ENCODE data around the gene CNTNAP1.

Gene CNTNAP1

DNA sequence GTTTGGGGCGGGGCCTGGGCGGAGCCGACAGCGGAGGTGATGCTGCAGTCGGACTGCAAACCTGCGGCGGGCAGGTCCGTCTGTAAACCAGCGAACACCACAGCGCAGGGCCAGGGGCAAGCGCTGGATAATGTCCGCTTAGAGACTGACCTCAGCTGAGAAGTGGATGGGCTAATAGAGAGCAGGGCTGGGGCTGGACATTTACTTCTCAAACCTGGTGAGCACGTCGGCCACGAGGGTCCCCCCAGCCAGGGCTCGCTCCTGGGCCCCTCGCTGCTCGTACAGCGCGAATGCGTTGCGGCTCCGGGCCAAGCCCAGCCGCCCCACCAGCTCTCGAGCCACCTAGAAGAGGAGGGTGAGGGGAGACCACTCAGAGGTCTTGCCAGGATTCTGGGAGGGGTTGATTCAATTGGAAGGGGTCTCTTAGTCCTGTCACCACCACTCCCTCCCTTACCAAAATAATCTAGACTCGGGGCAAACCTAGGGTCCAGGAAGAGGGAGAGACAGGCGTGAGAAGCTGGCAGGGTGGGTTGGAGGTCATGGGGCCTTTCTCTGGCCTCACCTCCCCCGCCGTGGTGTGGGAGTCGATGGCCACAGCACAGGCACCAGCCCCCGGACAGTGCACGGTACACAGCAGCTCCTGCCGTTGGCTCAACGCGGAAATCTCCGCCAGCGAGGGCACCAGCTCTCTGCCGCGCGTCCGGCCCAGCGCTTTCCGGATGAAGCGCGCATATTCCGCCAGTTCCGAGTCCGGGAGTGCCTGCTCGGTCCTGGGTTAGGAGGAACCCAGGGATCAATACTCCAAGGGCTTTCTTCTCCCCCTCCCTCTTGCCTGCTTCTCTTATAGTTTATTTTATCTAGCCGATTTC, 11.3 kb upstream of the CNTNAP1 start:
- DNase-seq, result no peak

DNA sequence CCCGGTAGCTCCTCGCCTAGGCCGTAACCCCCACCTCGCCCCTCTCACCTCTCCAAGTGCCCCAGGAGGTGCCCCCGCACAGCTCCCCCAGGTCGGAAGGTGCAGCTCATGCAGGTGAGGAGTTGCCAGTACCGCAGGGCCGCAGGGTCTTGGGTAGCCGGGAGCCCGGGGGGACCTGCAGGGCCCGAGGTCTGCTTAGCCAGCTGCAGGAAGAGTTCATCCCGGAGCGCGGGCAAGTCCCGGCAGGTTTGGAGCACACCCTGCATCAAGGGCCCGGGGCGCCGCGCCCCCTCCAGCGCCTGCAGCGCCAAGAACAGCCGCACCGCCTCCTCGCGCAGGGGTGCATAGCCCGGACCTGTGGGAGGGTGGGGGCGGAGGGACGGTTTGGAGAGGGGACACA, 10.3 kb upstream of the CNTNAP1 start:
- no peak for DNase-seq

DNA sequence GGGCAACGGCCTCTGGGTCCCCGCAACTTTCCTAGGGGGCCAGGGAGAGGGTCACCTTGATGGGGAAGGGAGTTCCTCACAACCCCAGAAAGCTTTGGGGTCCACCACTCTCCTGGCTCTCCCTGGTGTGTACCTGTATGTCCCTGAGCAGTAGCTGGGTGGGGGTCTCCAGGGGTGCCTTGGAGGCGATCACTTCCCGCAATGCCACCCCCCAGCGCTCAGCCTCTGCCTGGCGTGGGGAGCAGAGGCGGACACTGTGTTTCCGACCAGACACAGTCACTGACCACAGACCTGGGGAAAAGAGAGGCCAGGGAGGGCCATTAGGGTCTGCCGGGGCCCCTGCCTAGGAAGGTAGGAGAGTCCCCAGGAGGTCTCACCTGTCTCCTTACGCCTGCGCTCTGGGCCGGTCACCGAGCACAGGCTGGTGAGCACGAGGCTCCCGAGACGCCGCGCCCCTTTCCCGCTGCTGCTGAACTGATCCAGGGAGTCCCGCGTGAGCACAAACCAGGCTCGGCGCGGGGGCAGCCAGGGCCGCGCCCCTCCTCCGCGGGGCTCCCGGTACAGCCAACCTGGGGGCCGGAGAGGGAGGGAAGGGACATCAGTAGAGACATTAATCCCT, 9.0 kb upstream of the CNTNAP1 start:
- DNase-seq, result no peak

DNA sequence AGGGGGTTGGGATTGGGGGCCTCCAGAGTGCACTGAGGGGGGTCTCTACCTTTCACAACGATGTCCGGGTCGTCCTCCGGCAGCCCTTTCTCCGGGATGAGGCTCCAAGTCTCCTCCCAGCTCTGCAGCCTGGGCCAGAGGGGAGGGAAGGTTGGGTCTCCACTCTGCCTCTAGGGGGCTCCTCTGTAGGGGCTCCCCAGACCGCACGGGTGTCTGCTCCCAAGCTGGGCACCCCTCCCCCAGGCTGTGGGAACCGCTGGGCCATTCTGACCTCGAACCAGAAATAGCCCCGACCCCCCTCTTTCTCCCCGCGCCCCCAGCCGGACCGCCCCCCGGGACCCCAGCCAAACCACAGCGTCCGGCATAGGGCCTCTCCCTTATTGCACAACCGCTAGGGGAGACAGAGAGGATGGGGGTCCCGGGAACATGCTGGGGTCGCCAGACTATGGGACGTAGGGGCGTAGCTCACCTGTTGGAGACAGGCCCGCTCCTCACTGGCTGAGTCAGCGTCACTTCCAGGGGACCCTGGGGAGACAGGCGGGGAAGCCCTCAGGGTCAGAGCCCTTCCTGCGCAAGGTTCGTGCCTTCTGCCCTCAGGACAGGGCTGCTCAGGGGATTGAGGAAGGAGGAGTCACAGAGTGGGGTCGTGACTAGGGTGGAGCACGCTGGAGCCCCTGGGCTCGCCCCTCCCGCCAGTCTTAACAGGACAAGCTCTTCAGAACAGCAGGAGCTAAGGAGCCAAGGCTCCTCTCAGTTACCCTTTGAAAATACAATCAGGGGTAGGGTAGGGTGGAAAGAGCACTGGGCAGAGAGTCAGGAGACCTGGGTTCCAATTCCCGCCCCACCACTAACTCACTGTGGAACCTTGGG, 8.2 kb upstream of the CNTNAP1 start:
- DNase-seq, result no peak

DNA sequence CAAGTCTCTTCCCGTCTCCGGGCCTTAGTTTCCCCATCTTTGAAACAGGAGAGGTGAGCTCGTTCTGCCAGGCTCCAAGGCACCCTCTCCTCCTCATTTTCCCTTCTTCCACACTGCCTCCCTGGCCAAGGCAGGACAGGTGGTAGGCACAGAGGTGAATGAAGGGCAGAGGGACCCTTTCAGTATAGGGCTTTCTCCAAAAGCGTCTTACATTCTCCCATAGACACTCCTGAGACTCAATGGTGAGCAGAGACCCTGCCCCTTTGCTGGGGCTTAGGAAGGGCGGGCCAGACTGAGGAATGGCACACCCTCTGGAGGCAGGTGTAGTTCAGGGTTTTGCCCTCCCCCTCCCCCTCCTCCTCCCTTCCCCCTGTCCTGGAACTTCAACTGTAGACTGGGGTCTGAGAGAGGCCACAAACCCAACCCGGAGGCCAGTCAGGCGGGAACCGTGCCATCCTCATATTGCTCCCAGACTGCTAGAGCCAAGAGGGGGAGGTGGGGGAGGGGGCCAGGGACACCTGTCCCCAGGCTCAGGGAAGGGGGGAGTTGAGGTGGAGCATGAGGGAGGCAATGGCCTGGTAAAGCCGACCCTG, 7.5 kb upstream of the CNTNAP1 start:
- no peak for DNase-seq

DNA sequence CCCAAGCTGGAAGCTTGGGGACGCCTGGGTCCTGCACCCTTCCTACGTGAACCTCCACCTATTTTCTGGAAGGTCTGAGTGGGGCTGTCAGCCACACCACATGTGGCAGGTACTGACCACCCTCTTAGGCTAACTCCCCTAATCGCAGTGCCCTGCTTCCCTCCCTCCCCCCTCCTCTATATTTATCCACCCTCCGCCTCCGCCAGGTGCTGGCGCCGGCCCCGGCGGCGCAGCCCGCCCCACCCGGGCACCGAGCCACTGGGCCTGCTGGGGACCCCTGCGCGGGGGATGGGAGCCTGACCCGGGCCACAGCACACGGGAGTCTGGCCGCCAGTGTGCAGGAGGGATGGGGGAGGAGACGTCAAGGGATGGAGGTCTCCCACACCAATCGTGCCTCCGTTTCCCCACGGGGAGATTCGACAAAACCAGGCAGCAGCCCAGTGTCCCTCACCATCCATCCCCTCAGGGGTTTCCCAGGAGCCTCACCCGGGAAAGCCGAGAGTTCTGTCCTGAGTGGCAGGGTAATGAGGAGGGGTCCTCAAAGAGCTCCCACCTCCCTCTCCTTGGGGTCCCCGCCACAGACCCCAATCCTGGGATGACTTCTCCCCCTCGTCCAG, 6.9 kb upstream of the CNTNAP1 start:
- DNase-seq, result no peak

DNA sequence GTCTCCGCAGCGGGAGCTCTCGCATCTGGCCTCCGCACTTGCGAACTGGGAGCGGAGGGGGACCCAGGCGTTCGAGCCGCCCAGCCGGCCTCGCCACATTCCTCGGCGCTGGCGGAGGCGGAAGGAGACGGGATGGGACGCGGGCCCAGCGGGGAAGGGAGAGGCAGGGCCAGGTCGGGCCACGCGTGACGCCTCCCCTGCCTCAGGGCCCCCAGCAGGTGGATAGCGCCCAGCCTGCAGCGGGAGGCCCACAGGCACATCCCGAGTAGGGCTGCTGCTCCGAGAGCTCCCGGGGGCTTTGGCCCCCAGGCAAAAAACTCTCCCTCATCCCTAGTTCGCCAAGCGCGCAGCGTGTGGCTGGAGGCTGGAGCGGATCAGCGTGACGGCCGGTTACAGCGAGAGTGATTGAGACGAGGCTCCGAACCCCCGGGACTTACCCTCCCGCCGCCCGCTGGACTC, 6.3 kb upstream of the CNTNAP1 start:
- peak; percentile 19 for DNase-seq

DNA sequence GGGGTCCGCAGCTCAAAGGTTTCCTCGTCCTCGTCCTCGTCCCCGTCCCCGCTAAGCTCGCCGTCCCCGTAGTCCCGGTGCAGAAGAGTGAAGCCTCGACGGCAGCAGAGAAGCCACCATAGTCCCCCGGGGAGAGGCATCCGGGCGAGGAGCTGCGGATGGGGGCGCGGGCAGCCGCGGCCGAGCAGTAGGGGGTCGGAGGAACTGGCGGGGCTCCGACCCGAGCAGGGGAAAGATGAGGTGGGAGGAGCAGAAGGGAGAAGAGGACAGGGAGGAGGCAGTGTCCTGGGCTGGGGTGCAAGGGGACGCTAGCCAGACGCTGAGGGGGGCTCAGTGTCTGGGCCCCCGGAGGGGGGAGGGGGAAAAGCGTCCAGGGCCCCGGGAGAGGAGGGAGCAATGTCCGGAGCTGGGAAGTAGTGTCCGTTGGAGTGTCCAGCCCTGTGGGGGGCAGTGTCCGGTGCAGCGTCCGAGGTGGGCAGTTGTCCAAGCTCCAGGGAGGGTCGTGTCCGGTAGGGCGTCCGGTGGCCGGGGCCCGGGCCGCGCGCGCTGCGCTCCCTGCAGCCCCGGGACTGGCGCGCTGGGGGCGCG, 5.8 kb upstream of the CNTNAP1 start, which contains the start of gene PLEKHH3:
PLEKHH3 (minus strand) TSS at position 571 of the 588 bp plus-strand sequence; CDS start at position 140, 431 bp downstream.
- no peak for DNase-seq

DNA sequence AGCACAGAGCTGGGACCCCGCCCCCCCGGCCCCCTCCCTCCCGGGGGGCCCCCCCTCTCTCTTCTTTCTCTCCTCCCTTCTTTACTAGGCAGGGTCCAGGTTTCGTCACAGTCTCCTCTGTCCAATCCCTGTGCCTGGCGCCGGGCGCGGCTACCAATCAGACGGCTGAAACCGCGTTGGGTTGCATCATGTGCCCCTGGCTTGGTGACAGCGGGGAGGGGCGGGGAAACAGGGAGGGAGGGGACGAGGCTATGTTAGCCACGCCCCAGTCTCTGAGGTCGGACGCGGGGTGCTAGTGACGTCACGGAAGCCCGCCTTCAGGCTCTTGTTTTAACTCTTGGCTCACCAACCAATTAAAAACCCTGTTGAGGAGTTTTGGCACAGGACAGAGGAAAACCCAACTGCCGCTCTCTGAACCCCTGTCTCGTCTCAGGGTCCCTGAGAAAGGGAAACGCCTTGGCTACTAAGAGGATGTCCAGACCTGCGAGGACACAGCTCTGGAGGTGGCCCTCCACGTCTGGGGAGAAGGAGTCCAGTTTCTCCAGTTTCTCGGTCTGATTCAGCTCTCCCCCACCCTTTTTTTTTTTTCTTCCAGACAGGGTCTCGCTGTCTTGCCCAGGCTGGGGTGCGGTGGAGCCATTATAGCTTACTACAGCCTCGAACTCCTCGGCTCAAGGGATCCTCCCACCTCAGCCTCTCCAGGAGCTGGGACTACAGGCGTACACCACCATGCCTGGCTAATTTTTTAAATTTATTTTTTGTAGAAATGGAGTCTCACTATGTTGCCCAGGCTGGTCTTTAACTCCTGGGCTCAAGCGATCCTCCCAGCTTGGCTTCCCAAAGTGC, 5.1 kb upstream of the CNTNAP1 start:
- DNase-seq, result peak; percentile 98

DNA sequence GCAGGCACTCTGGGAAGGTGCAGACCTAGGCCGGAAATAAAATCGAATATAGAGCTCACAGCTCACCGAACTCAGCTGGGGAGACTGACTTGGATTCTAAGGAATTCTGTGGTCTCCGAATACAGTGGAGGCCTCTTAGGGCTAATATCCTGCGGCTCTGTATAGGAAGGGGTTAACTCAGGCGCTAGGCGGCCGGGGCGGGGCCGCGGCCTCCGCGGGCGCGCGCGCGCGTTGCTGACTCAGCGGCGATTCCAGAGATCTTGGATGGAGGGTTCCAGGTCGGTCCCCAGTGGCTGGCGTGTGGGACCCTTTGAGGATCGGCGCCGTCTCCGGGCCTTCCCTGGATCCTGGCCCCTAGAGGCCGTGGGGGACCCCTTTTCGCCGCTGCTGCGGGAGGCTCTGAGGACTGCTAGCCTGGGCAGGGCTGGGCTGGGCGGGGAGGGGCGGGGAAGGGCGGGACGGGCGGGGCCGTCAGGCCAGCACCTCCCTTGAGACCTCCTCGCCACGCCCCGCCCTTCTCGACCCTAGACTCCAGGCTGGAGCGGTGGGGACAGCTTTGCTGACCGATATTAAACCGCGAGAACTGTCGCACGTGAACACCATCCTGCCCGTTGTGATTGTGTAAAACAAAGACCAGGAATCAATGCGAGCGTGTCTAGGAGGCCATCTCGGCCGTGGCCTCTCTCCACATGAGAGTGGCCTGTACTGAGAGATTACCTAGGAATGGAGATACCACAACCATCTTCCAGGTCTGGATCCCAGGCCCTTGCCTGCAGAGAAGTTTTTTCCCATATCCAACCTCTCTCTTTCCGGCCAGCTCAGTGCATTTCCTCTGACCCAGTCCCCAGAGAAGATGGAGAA, 4.2 kb upstream of the CNTNAP1 start:
- peak; percentile 70 for DNase-seq

DNA sequence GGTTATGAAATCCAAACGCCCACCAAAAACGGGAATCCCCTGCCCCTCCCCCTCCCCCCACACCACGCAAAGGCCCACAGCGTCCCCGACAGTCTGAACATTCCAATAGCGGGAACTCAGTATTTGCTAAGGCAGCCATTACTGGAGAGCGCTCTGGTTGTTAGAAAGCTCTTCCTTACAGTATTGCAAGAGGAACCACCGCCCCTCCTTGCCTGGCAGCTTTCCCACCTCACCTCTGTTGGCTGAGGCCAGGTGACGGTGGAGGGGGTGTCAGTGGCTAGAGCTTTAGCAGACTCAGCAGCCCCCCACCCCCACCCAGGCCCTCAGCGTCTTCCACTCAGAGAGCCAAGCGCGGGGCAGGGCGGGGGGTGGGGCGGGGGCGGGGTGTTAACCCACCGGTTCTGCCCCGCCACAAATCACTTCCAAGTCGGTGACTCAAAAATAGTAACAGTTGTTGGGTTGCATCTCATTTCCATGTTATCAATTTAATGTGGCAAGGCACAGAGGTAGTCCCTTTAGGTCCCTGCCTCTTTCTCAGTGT, 3.3 kb upstream of the CNTNAP1 start:
- DNase-seq, result no peak

DNA sequence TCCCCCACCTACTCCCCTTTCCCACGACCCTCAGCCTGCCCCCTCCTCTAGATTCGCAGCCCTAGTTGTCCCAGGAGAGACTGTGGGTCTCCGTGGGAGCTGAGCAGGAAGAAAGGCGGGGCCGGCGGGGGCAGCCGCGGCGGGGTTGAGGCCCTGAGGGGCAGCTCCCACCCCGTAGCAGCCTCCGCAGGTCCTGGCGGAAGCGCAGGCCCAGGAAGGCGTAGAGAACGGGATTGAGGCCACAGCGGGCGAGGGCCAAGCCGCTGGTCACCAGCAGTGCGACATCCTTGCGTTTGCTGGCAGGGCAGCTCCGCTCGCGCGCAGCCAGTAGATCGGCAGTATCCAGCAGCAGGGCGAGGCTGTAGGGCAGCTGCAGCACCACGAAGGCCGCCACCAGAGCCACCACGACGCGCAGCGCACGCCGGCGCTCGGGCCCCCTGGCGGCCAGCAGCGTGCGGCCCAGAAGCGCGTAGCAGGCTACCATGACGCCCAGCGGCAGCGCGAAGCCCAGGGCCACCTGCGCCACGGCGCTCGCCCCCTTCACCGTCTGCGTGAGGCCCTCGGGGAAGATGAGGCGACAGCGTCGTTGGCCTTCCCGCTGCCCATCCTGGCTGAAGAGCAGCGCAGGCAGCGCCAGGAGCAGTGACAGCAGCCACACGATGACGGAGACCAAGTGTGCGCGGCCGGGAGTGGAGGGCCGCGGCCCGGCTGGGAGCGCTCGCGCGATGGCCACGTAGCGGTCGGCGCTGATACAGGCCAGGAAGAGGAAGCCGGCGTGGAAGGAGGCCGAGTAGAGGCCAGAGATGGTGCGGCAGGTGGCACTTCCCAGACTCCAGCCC, 2.6 kb upstream of the CNTNAP1 start:
- DNase-seq, result peak; percentile 49

DNA sequence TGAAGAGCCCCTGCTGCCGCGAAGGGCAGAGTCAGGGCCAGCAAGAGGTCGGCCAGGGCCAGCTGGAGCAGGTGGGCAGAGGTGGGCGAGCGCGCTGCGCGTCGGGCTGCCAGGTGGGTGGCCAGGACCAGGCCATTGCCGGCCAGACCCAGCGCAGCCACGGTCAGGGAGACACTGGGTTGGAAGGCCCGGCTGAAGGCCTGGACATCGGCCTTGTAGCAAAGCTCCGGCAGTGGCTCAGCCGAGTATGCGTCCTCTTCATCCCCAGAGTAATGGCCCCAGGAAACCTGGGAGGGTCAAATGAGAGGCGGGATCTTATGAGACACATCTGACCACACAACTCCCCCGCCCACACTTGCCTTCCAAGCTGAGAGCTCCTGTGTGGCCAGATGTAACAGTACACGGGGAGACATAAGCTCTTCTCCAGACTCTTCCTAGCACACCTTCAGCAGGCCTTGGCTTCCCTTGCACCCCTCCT, 2.0 kb upstream of the CNTNAP1 start:
- DNase-seq, result no peak

DNA sequence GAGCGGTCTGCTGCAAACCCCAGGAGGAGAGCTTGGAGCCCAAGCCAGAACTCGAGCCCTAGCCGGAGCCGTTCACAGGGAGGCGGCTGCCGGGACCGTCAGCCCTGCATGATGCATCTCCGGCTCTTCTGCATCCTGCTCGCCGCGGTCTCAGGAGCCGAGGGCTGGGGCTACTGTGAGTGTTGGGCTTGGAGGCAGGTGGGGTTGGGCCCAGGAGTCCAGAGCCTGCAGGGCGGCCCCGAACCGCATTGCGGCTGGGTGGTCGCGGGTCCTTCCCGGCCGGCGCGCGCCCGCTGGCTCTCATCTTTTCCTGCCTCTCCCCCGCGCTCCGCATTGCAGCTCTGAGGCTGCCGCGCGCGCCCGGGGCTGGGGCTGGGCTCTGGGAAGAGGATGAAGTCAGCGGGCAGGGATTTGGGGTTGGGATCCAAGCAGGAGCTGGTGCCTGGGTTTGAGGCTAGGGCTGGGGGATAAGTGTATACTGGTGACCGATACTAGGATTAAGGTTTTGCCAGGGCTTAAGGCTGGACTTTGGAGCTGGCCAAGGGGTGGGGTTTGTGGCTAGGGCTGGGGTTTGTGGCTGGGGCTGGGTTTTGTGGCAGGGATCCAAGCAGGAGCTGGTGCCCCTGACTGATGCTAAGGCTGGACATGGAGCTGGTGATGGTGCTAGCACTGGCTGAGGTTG, 532 bp downstream of the CNTNAP1 start:
- peak; percentile 37 for DNase-seq

DNA sequence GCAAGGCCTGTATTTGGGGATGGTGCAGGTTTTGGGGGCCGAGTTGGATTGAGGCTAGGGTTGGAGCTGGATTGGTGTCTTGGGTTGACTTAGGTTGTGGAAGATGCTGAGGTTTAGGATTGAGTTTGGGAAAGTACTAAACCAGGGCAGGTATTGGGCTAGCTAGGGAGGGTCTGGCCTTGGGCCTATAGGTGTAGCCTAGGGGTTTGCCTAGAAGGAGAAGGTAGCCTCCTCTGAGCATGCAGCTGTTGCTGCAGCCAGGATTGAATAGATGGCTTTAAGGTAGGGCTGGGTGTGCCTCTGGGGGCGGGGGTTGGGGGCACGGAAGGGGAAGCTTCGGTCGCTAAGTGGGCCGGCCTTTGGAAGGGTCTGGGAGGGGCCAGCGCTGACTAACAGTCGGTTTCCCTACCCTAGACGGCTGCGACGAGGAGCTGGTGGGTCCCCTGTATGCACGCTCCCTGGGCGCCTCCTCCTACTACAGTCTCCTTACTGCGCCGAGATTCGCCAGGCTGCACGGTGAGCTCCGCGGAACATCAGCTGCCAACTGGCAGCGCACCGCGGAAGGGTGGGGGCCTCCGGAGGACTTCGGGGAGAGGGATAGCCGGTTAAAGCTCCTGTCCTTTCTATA, 1.2 kb downstream of the CNTNAP1 start:
- no peak for DNase-seq

DNA sequence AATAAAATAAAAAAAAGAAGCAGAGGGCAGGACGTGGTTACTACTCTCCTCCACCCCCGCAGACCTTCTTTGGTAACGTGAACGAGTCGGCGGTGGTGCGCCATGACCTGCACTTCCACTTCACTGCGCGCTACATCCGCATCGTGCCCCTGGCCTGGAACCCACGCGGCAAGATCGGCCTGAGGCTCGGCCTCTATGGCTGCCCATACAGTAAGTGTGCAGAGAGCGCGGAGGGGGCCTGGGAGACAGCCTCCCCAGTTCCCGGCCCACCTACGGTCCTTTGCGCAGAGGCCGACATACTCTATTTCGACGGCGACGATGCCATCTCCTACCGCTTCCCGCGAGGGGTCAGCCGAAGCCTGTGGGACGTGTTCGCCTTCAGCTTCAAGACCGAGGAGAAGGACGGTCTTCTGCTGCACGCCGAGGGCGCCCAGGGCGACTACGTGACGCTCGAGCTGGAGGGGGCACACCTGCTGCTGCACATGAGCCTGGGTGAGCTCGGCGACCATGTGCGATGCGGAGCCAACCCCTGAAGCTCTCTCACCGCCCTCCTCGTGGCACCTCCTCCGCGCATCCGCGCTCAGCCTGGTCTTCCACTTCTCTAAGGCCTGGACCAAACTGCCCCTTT, 2.7 kb downstream of the CNTNAP1 start:
- no peak for DNase-seq

DNA sequence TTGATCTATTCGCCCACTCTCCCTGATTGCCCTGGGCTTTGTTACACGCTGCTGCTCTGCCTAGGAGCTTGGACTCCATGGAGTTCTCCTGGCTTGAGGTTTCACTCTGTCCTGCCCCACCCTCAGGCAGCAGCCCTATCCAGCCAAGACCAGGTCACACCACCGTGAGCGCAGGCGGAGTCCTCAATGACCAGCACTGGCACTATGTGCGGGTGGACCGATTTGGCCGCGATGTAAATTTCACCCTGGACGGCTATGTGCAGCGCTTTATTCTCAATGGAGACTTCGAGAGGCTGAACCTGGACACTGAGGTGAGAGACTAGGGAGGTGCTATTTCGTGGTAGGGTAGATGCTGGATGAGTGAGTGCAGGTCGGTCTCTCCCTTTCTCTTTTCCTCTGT, 3.5 kb downstream of the CNTNAP1 start:
- DNase-seq, result no peak

All from amniotic stem cell (primary cell).